GM21528 (cell line): ENCODE measurements around the gene ADRA2B.
"Not testable (repeated sequence)": the region's sequence is repeated elsewhere in the genome, so short reads cannot be mapped to it uniquely, and the experiment has no call there.

Experiments
- ATAC-seq: cut with Tn5 transposase; IDR thresholded peaks from one replicate; pipeline ENCODE4 v1.9.1; 2021; ENCODE audit warnings: mild to moderate bottlenecking, moderate library complexity; ENCODE audit not compliant: unreplicated experiment, low FRiP score

The ADRA2B gene

GRCh38 chr2:96116424-96116878 is at the start of gene ADRA2B:
TSS of gene ADRA2B (minus strand) at chr2:96116571. CDS start at chr2:96116149, 422 bp downstream.
- ATAC-seq = peak; percentile 48

- peak; percentile 69 for ATAC-seq
Observed at GRCh38 chr2:96164459-96165184, 48.3 kb upstream of the ADRA2B start.

GRCh38 chr2:96163768-96164429 is 47.5 kb upstream of the ADRA2B start:
- peak; percentile 59 for ATAC-seq

GRCh38 chr2:96163415-96163767 is 47.0 kb upstream of the ADRA2B start:
- no peak for ATAC-seq

- no peak for ATAC-seq
Observed at GRCh38 chr2:96161898-96162297, 45.5 kb upstream of the ADRA2B start.

- ATAC-seq = not testable (repeated sequence)
Observed at GRCh38 chr2:96160366-96160765, 44.0 kb upstream of the ADRA2B start.

GRCh38 chr2:96159084-96159830 is 42.9 kb upstream of the ADRA2B start:
- no peak for ATAC-seq

GRCh38 chr2:96158554-96158940 is 42.2 kb upstream of the ADRA2B start:
- ATAC-seq = no peak

GRCh38 chr2:96157649-96158553 is 41.5 kb upstream of the ADRA2B start:
- peak; percentile 46 for ATAC-seq

GRCh38 chr2:96156926-96157648 is 40.7 kb upstream of the ADRA2B start:
- peak; percentile 19 for ATAC-seq

- ATAC-seq = no peak
Observed at GRCh38 chr2:96156011-96156820, 39.8 kb upstream of the ADRA2B start.

GRCh38 chr2:96154506-96155380 is 38.4 kb upstream of the ADRA2B start:
- ATAC-seq = no peak

- ATAC-seq = no peak
Observed at GRCh38 chr2:96153991-96154431, 37.6 kb upstream of the ADRA2B start.

- ATAC-seq = no peak
Observed at GRCh38 chr2:96153291-96153713, 36.9 kb upstream of the ADRA2B start.

GRCh38 chr2:96152304-96153161 is 36.2 kb upstream of the ADRA2B start:
- ATAC-seq = no peak

GRCh38 chr2:96151595-96152303 is 35.4 kb upstream of the ADRA2B start:
- no peak for ATAC-seq
